HEK293 (cell line): ENCODE measurements around the gene CRTC2.

Experiments used
- KLF16 ChIP-seq: fragments of 450-650 bp; formaldehyde crosslinking; IDR thresholded peaks from 2 replicates; pipeline ENCODE4 v1.5.1; 2017; ENCODE audit warnings: missing biosample characterization, missing genetic modification characterization
- ZBTB1 ChIP-seq: fragments of 450-650 bp; formaldehyde crosslinking; IDR thresholded peaks from 2 replicates; pipeline ENCODE4 v1.5.1; 2016; ENCODE audit warnings: missing biosample characterization, missing genetic modification characterization
- ZNF19 ChIP-seq: fragments of 450-650 bp; formaldehyde crosslinking; IDR thresholded peaks from 2 replicates; pipeline ENCODE4; 2016; ENCODE audit warnings: missing biosample characterization, missing genetic modification characterization, low read depth
- ZNF274 ChIP-seq, 2 experiments: fragments of 200-500 bp in 1 of 2; fragments of 450-650 bp in 1 of 2; sonication (Bioruptor generic) in 1 of 2; formaldehyde crosslinking in 1 of 2; IDR thresholded peaks; 2 replicates each; pipeline versions ENCODE4 v1.5.1 to v1.6.1; 2014 to 2016; ENCODE audit warnings: borderline replicate concordance in 1 of 2, inconsistent platforms in 1 of 2, low read length in 1 of 2, missing biosample characterization in 1 of 2, missing genetic modification characterization in 1 of 2
- TF ChIP-seq, protein P1 (sequence below): fragments of 450-650 bp; formaldehyde crosslinking; IDR thresholded peaks from 2 replicates; pipeline ENCODE4 v1.5.1; 2016; ENCODE audit warnings: missing biosample characterization, missing genetic modification characterization
- TF ChIP-seq, protein P2 (sequence below): fragments of 450-650 bp; formaldehyde crosslinking; optimal IDR thresholded peaks from 2 replicates; pipeline ENCODE3; 2016; ENCODE audit warnings: missing biosample characterization, mild to moderate bottlenecking, missing genetic modification characterization

- TF ChIP-seq, protein P1, sequence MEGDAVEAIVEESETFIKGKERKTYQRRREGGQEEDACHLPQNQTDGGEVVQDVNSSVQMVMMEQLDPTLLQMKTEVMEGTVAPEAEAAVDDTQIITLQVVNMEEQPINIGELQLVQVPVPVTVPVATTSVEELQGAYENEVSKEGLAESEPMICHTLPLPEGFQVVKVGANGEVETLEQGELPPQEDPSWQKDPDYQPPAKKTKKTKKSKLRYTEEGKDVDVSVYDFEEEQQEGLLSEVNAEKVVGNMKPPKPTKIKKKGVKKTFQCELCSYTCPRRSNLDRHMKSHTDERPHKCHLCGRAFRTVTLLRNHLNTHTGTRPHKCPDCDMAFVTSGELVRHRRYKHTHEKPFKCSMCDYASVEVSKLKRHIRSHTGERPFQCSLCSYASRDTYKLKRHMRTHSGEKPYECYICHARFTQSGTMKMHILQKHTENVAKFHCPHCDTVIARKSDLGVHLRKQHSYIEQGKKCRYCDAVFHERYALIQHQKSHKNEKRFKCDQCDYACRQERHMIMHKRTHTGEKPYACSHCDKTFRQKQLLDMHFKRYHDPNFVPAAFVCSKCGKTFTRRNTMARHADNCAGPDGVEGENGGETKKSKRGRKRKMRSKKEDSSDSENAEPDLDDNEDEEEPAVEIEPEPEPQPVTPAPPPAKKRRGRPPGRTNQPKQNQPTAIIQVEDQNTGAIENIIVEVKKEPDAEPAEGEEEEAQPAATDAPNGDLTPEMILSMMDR = no peak
- TF ChIP-seq ZNF19 (tag by site-specific recombination) (no peak), ZBTB1 (tag by site-specific recombination) (no peak), ZNF274 (IDR thresholded peaks at IDR 0.05; ENCODE audit: low read length) (no peak), ZNF274 (tag by site-specific recombination; IDR thresholded peaks at IDR 0.05; ENCODE audit: borderline replicate concordance) (no peak), KLF16 (no peak)
- TF ChIP-seq, protein P2, sequence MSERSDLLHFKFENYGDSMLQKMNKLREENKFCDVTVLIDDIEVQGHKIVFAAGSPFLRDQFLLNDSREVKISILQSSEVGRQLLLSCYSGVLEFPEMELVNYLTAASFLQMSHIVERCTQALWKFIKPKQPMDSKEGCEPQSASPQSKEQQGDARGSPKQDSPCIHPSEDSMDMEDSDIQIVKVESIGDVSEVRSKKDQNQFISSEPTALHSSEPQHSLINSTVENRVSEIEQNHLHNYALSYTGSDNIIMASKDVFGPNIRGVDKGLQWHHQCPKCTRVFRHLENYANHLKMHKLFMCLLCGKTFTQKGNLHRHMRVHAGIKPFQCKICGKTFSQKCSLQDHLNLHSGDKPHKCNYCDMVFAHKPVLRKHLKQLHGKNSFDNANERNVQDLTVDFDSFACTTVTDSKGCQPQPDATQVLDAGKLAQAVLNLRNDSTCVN (tag by site-specific recombination) = no peak
Measured at GRCh38 chr1:153984123-153984894, 25.9 kb upstream of the CRTC2 start.
